Stimulated activated CD4-positive, alpha-beta T cell treated with anti-CD3 and anti-CD28 coated beads, TNF-alpha, amount 100 ng/mL, for 4 hours (primary cell): ENCODE data around the gene SYNRG.
"Not testable (repeated sequence)": the region's sequence is repeated elsewhere in the genome, so short reads cannot be mapped to it uniquely, and the experiment has no call there.

ENCODE experiments used
- DNase-seq, 3 experiments: peaks; one replicate each; pipeline ENCODE4 v3.0.0-alpha.2; 2020; ENCODE audit warnings: low read depth in 3 of 3

Gene SYNRG

DNA sequence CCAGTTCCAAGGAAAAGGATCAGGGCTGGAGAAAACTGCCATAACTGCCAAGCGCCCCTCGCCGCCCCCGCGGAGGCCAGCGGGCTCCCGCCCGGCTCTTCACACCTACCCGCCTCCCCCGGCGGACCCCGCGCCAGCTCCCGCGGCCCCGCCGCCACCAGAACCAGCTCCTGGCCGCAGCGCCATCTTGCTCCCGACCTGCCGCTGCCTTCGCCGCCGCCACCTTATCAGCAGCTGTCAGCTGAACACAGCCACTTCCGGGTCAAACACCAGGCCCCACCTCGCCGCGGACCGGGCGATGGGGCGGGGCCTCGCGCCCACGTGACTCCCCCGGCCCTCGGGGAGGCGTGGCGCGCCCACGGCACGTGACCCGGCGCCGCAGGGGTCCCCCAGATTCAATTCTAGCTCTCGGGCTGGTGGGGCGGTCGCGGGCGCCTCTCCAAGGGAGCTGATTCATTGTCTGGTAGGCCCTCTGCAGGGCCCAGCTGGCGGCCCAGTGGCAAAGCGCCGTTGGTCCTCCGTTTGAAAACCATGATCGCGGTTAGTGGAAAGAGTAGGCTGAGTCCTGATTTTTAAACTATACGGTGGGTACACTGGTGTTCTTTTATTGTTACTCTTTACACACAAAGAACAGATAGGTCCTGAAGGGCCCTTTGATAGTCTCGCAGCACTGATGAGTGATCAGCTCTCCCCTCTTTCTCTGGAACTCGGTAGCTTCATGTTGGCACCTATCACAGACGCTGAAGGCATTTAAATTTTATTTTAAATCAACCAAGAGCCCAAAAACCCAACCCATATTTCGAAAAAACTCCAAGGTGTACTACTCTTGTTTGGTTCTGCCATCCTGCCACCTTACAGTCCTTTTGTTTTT, at the start of gene SYNRG:
SYNRG (minus strand) TSS at position 249 of the 871 bp plus-strand sequence; CDS start at position 186, 63 bp downstream.
- peak; percentile 87 to 91 (median 87) for DNase-seq

DNA sequence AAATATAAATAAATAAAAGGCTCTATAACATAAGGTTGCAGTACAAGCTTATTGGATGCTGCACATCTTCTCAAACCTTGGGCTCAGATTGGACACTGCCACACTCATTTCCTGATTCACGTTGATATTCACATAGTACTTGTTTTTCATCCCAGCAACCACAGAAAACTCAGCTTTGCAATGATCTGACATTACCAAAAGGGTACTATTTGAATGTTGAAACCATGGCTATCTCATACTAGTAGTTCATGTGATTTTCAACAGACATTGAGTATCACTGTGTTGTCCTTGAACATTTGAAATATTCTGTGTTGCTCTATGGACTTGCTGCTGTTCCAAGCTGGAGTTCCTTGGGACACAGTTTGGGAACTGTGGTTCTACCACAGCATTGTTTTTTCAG, 48.0 kb upstream of the SYNRG start:
- DNase-seq, result no peak

- no peak for DNase-seq
These were observed 42.6 kb upstream of the SYNRG start for GRCh38 chr17:37651849-37652248.

GRCh38 chr17:37650419-37651003, 41.3 kb upstream of the SYNRG start:
- no peak for DNase-seq

DNA sequence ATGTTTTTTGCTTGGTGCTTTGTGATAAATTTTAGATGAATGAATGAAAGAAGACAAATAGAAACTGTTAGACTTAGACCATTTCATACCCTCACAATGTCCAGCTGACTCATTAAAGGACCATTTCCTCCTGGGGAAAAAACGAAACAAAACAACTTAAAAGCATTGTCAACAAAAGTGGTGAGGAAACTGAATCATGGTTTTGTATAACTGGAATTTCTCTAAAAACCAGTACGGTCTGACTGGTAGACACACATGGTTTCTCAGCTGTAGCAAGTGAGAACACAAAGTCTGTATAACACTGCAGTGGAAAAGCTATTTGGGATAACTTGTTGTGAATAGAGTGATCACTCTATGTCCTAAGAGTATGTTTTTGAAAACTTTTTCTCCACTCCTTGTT, 39.3 kb upstream of the SYNRG start:
- DNase-seq, result no peak

GRCh38 chr17:37647856-37648255, 38.6 kb upstream of the SYNRG start:
- DNase-seq, result no peak

DNA sequence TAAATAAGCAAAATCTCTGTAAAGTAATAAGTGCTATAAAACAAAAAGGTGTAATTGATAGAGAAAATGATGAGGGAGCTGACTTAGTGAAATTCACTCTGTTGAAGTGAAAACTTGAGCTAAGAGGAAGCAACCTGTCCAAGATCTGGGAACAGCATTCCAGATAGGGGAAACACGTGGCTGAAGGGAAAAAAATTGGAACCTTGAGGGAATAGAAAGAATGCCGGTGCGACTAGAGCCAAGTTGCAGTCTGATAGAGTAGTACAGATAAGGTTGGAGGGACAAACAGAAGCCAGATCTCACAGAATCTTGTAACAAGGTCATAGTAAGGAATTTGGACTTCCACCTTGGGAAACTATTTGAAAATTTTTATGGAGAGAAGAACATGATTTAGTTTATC, 34.7 kb upstream of the SYNRG start:
- DNase-seq, result no peak

DNA sequence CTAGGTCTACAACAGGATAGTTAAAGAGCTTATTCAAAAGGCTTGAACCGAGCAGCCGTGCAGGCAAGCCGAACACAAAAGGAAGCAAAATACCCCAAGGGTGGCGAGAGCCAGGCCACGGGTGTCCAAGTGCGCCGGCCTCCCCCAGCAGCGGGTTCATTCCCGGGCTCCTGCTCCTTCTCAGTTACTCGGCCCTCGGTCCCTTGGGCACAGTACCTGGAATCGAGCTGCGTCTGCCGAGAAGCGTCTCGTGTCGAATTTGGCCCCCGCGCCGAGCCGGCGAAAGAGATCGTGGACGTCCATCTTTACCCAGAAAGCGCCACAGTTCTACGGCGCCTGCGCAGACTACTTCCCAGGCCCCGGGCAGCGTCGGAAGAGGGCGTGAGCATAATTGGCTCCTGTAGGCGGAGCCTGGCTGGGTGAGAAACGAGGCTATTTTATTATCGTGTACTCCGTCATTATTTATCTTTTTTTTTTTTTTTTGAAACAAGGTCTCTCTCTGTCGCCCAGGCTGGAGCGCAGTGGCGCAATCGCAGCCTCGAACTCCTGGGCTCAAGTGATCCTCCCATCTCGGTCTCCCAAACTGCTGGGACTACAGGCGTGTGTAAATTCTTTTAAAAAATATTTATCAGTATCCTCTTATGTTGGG, 34.0 kb upstream of the SYNRG start, which contains the start of gene DDX52:
DDX52 (minus strand) TSS at position 329 of the 649 bp plus-strand sequence; CDS start at position 303, 26 bp downstream.
- DNase-seq, result peak; percentile 72 to 80 (median 78)

DNA sequence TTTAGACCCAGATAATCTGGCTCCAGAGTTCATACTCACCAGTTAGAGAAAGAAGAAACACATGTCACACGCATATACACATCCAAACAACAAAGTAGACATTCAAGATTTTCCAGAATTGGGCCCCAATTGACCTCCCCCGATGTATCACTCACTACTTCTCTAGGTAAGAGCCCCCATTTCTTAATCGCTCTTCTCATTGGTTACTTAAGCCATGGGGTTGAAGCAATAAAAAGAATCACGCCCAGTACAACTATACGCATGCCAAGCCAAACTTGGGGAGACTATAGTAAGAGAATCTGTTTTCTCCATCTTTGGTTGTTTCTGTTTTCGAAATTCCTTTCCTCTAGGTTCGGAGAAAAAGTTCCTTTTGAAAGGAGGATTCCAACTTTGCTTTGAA, 33.5 kb upstream of the SYNRG start:
- no peak for DNase-seq

DNA sequence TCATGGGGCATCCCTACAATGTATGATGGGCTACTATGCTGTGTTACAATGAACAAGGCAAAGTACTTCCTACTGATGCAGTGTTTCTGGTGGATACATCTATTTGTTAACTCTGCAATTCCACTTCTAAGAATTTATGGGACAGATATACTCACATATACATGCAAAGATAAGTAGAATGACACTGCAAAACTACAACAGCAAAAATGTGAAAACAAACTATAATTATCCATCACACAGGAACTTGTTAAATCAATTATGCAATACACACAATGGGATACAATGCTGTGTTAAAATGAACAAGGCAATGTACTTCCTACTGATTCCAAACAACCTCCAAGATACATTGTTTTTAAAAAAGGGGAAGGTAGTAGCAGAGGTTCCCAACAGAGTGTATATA, 30.8 kb upstream of the SYNRG start:
- no peak for DNase-seq

DNA sequence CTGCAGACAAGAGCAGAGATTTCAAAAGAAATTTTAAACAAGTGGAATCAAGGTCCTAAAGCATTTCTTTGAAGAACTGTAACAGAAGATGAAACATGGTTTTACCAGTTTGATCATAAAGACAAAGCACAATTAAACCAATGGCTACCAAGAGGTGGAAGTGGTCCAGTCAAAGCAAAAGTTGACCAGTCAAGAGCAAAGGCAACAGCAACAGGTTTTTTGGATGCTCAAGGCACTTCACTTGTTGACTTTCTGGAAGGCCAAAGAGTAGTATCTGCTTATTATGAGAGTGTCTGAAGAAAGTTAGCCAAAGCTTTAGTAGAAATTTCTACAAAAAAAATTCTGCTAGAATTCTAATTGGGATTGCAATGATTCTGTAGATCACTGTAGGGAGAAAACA, 28.7 kb upstream of the SYNRG start:
- no peak for DNase-seq

- DNase-seq, result not testable (repeated sequence)
These were observed 7.2 kb upstream of the SYNRG start for GRCh38 chr17:37616430-37616829.

- DNase-seq, result no peak
These were observed 5.6 kb upstream of the SYNRG start for GRCh38 chr17:37614823-37615222.

GRCh38 chr17:37614391-37614790, 5.2 kb upstream of the SYNRG start:
- no peak for DNase-seq

GRCh38 chr17:37610971-37611370, 1.8 kb upstream of the SYNRG start:
- no peak for DNase-seq

GRCh38 chr17:37610041-37610420, 813 bp upstream of the SYNRG start:
- not testable (repeated sequence) for DNase-seq

DNA sequence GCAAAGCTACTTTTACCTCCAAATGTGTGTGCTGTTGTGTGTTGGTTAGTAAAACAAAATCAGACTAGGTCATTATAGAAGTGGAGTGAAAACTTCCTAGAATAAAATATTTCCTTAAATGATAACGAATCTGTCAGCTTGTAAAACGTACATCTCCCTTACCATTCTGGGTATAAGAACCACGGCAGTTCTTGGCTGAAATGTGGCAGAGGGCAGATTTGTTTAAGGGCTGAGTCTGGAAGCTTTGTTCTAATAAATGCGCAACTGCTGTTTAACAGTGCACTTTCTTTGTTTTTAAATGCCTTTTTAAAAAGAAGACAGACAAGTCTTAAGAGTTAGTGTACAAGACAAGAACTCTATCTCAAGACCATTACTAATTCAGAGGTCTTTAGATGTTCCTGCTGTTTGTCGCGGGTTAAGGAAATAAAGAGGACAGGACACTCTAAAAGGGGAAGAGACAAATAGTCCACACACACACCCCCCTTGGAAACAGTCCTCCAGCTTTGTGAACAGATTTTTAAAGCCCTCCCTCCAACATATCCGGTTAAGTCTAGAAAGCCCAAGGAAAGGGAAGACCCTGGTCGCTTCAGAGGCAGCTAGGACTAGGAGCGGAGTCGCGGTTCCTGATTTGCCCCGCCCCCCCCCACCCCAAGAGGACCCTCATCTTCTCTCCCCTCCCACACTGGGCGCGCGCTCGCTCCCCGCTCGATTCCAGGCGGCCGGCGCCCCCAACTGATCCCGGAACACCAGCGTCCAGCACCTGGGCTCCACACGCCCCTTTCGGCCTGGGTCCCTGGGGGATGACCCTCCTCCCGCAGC, 658 bp downstream of the SYNRG start:
- peak in 1 of 3 experiments; percentile 17 for DNase-seq

GRCh38 chr17:37607637-37608331, 1.4 kb downstream of the SYNRG start:
- DNase-seq, result no peak

DNA sequence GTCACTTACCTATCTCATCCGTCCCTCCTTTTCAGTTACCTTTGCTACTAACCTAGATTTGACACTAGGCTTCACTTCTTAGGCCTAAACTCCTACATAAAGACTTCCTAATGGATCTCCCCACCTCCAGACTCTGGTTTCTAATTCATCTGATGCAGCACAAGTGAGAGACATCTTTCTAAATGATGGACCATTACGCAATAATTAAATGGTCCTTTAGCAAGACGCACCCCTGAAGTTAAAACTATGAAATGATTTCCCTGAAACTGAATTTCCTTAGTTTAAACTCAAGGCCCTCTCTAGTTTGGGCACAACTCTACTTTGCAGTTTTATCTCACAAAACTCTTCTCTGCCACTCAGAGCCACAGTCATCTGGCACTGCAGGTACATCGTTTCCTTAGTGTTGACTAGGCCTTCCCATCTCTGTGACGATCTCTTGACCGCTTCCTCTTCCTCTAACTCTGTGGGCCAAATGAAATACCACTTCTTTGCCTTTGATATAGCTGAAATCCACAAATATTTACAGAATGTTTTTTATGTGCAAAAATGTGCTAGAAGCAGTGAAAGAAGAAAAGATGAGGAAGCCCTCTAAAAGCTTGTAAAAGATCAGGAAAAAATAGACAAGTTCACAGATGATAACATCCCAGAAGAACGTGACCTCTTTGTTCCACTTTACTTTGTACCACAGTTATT, 3.3 kb downstream of the SYNRG start:
- DNase-seq, result no peak

GRCh38 chr17:37605081-37605480, 4.1 kb downstream of the SYNRG start:
- no peak for DNase-seq

DNA sequence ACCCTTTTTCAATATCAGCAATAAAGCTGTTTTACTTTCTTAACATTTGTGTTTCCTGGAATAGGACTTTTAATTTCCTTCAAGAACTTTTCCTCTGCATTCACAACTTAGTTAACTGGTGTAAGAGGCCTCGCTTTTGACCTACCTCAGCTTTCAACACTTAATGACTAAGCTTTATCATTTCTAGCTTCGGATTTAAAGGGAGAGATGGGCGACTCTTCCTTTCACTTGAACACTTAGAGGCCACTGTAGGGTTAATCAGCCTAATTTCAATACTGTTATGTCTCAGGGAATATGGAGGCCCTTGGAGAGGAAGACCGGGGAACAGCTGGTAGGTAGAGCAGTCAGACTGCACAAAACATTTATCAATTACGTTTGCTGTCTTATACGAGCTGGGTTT, 4.7 kb downstream of the SYNRG start:
- DNase-seq, result no peak
